GM19328 (cell line): ENCODE measurements around the gene RAB7A.
A peak's percentile ranks its signal among the peaks of the same experiment; 100 is the strongest.
"Not testable (repeated sequence)": the region's sequence is repeated elsewhere in the genome, so short reads cannot be mapped to it uniquely, and the experiment has no call there.

Experiments
- ATAC-seq: cut with Tn5 transposase; IDR thresholded peaks from one replicate; pipeline ENCODE4 v1.9.1; 2021; ENCODE audit warnings: mild to moderate bottlenecking, moderate library complexity; ENCODE audit not compliant: unreplicated experiment

RAB7A gene

DNA sequence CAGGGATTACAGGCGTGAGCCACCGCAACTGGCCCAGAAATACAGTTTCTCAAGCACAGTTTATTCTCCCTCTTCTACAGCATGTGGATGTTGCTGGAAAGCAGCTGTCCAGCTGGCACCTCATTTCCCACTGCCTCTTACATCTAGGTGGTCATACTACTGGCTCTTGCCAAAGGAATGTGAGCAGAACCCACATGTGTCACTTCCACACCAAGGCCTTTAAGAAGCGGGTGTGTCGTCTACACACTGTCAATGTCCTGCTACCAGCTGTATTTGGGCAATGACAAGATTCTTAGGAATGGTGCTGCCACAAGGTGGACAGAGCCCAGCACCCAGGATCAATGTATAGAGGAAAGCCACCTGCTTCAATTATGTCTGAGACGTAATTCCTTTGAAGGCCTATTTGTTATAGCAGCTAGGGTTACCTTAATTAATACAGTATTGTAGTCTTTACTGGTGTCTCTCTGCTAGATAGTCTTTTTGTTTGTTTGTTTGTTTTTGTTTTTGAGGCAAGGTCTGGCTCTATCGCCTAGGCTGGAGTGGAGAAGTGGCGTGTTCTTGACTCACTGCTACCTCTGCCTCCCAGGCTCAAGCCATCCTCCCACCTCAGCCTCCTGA lies 15.1 kb upstream of the RAB7A start:
- no peak for ATAC-seq

DNA sequence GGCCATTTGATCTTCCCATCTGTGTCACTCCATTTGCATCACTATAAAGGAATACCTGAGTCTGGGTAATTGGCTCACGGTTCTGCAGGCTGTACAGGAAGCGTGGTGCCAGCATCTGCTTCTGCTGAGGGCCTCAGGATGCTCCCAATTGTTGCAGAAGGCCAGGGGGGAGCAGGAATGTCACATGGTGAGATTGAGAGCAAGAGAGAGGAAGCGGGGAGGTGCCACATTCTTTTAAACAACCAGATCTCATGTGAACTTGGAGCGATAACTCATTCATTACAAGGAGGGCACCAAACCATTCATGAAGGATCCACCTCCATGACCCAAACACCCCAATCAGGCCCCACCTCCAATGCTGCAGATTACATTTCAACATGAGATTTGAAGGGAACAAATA lies 13.1 kb upstream of the RAB7A start:
- ATAC-seq = no peak

DNA sequence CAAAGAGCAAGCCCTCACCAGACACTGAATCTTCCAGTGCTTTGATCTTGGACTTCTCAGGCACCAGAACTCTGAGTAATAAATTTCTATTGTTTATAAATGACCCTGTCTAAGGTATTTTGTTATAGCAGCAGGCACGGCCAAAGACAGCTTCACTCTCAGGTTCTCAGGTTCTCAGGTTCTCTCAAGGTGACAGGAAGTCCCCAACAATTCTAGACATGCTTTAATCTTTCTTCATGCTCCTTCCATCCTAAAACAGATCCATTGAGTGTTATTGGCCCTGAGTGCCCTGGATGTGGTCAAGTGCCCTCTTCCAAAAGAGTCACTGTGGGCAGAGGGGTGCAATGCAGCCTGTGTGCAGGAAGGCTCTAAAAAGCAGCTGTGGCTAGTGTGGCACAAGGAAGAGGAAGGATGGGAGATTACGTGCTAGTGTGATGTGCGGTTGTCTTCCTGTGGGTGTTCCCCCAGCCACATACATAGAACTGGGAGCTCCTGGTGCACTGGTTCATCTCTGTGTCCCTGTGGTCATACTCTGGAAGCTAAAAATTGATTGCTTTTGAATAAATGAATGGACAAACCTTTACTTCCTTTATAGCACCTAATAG lies 11.0 kb upstream of the RAB7A start:
- ATAC-seq = no peak

DNA sequence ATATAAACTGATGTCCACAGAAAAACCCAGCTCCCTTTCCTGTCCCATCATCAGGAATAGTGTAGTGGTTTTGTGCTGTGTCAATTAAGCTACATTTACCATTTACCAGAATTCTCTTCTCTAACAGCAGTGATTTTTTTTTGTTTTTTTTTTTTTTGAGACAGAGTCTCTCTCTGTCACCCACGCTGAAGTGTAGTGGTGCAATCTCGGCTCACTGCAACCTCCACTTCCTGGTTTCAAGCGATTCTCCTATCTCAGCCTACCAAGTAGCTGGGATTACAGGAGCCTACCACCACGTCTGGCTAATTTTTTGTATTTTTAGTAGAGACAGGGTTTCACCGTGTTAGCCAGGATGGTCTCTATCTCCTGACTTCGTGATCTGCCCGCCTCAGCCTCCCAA lies 7.1 kb upstream of the RAB7A start:
- ATAC-seq = not testable (repeated sequence)

DNA sequence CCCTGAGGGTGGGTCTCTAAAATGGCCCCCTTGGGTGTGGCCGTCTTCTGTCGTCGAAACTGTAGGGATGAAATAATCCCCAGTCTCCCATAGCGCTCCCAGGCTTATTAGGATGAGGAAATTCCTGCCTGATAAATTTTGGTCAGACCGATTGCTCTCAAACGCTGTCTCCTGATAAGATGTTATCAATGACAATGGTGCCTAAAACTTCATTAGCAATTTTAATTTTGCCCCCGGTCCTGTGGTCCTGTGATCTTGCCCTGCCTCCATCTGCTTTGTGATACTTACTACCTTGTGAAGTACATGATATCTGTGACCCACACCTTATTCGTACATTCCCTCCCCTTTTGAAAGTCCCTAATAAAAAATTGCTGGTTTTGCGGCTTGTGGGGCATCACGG lies 5.1 kb upstream of the RAB7A start:
- no peak for ATAC-seq

DNA sequence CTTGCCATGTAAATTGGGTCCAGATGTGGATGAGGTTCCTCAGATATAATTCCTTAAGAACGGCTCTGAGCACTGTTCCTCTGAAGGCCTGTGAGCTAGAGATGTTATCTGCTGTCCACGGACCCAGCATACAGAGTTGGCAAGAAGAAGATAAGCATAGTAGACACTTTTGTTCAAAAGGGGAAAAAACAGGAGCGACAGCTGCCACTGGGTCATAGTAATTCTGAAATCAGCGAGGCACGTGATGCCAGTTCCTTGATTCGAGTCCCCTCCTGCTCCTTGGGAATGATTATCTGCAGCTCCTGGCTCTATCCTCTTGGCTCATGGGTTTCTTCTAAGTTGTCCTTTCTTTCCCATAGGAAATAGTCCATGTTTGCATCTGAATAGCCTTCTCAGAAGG lies 2.5 kb upstream of the RAB7A start:
- no peak for ATAC-seq

DNA sequence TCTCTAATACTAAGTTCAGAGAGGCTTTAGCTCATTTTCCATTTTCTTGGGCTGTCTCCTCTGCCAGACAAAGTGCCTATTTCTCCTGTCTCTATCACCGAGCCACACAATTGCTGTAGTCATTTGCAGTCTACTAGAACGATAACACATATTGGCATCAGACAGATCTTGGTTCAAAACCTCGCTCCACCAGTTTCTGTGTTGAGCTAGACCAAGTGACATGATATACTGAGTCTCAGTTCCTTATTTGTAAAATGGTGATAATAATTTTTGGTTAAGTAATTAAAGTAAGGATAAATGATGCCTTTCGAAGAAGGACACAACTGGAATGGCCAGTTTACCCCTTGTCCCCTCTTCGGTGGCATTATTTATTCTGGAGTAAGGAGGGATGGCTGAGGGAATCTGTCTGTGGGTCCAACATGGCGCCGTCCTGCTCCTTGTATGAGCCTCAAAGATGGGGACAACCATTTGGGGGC lies 398 bp upstream of the RAB7A start:
- ATAC-seq = peak; percentile 13

DNA sequence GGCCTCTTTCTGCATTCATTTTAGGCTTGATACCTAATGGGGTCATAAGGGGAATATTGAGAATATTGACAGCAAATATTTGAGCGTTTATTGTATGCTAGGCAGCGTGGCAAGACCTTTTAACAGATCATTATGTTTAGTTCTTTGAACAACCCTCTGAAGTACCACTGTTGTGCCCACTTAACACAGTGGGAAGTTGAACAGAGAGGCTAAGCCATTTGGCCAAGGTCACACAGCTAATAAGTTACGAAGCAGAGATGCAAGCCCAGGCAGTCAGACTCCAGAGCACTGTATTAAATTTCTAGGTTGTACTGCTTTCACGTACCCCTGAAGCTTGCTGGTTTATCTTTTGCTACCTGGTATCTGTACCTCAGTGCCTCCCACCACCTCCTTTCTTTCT lies 1.1 kb downstream of the RAB7A start:
- no peak for ATAC-seq

DNA sequence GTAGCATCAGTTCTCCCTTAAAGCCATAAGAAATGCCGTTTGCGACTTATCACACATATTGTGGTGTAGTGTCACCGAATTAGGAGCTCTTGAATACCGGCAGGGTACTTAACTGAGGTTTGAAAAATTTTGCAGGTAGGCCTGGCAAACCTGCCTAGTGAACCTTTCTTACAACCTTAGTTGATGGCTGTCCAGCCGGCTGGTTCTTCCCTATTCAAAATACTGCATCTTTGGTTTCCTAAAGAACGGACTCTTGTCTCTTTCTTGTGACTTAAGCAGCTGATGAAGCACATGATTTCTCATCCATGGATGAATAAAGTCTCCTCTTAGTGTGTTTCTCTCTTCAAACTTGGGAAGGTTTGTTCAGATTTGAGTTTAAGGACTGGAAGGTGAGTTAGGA lies 1.5 kb downstream of the RAB7A start:
- ATAC-seq = no peak

DNA sequence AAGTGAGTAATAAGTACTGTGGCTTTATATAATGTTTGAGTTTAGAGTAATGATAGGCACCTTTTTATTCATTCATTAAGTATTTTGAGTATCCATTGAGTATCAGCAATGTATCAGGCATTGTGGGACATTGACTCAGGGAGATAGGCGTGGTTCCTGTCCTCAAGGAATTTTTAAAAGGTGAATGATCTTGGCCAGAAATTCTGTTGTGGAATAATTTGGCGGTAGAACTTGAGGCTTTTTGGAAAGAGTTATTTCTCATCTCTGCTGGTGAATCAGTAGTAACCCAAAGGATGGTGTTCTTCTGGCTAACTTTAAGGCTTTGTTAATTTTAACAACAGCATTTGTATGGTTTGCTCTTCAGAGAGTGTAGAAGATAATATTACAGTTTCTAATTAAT lies 2.0 kb downstream of the RAB7A start:
- ATAC-seq = no peak

DNA sequence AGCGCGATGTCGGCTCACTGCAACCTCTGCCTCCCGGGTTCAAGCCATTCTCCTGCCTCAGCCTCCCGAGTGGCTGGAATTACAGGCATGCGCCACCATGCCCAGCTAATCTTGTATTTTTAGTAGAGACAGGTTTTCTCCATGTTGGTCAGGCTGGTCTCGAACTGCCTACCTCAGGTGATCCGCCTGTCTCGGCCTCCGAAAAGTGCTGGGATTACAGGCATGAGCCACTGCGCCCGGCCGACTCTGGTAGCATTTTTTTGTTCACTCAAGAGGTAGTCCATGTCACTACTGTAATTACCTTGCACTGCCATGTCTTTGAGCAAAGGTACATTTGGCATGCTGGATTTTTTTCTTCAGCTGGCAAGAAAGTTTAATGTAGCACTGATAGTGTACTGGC lies 2.5 kb downstream of the RAB7A start:
- not testable (repeated sequence) for ATAC-seq

DNA sequence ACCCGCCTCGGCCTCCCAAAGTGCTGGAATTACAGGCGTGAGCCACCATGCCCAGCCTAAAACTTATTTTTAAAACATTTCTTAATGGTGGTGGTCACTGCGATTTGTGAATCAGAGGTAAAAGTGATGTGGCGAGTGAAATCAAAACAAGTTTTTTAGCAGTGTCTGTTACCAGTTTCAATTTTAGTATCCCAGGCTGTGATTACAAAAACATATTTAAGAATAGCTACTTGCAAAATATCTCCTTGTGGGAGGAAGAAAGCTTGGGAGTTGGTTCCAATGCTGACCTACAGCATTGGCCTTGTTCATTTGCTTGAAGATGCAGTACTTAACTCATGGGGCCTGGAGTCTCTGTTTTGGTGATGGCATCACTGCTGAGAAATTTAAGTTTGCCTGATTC lies 4.5 kb downstream of the RAB7A start:
- ATAC-seq = no peak

DNA sequence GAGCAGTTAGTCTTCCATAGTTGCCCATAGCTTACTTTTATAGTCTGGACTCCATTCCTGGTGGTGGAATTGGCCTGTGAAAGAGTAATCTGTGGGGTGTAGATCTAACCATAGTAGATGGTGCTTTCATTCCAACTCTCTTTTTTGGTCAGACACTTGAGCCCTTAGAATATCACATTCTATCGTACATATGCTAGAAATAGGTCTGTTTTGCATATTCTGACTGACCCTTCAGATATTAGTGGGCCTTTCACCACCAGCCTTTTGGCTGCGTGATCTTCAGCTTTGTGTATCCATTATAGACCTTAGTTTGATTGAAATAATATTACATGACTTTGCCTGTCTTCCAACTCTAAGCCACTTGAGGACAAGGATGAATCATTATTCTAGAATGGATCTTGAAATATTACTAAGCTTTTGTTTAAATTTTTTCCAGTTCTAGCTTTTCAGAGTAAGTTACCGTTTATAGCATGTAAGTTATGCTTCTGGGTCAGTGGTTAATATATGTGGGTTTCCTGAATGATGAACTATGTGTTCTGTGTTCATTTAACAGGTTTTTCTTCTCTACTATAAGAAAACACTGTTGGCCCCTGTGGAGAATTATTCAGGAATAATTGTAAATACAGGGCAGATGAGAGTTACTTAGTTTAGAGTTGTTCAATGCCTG lies 8.7 kb downstream of the RAB7A start:
- ATAC-seq = no peak

DNA sequence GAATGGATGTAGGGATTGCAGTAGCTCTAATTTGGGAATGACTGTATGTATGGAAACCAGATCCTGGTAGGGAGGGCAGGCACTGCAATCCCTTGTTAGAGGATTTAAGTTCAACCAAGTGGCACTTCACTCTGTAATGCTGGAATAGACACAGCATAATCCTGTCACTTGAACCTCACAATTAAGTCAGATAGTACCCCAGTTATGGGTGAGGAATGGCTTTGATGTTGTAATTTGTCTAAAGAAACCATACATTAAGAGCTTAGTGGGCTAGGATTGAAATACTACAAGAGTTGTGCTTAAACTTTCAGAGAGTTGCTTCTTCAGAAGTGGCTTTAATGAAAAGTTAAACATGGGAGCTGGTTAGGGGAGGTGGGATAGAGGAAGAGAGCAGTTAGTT lies 9.3 kb downstream of the RAB7A start:
- no peak for ATAC-seq

DNA sequence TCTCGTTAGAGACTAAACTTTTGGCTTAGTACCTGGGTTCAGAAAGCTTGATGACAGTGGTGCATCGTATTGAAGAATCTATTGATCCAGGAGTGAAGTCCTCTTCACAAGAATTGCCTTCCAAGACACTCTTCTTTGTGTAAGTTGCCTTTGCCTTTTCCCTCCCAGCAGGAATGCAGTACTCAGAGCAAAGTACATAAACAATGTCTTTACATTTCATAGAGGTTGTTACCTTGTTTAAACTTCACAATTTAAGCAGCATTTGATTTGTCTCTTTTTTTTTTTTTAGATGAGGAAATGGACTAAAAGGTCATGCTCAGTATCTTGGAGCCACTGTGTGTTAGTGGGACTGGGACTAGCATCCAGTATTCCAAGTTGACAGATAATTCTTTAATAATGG lies 9.9 kb downstream of the RAB7A start:
- no peak for ATAC-seq

DNA sequence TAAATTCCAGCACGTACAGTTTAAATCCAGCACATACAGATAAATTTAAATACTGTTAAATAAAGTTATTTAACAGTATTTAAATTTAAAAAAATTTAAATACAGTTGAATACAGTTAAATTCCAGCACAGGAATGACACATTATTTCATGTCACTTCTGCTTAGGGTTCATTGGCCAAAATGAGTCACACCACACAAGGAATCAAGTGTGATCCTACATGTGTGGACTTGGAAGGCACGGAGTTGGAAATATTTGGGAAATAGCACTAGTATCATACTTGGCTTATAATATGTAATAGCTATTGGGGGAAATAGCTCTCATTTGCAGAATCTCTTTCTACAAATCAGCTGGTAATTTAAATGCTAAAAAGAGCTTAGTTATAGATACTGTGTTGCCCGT lies 10.6 kb downstream of the RAB7A start:
- ATAC-seq = no peak

DNA sequence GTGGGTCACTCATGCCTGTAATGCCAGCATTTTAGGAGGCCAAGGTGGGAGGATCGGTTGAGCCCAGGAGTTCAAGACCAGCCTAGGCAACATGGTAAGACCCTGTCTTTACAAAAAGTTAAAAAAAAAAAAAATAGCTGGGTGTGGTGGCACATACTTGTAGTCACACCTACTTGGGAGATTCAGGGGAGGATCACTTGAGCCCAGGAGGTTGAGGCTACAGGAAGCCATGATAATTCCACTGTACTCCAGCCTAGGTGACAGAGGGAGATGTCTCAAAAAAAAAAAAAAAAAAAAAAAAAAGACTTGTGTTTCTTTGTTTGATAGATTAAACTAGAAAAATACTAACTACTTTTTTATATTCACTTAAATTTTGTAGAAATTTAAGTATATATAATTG lies 14.6 kb downstream of the RAB7A start:
- no peak for ATAC-seq

DNA sequence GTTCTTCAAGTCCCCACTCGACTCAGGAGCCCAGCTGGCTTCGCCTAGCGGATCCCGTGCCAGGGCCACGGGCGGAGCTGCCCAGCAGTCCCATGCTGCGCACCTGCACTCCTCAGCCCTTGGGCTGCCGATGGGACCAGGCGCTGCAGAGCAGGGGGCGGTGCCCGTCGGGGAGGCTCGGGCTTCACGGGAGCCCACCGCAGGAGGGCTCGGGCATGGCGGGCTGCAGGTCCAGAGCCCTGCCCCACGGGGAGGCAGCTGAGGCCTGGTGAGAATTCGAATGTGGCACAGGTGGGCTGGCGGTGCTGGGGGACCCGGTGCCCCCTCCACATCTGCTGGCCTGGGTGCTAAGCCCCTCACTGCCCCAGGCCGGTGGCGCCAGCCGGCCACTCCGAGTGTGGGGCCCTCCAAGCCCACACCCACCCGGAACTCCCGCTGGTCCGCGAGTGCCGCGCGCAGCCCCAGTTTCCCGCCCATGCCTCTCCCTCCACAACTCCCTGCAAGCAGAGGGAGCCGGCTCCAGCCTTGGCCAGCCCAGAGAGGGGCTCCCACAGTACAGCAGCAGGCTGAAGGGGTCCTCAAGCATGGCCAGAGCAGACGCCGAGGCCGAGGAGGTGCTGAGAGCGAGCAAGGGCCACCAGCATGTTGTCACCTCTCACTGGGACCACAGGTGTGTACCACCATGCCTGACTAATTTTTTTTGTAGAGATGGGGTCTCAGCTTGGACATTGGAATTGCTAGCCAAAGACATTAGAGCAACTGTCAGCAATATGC lies 17.0 kb downstream of the RAB7A start:
- ATAC-seq = no peak

DNA sequence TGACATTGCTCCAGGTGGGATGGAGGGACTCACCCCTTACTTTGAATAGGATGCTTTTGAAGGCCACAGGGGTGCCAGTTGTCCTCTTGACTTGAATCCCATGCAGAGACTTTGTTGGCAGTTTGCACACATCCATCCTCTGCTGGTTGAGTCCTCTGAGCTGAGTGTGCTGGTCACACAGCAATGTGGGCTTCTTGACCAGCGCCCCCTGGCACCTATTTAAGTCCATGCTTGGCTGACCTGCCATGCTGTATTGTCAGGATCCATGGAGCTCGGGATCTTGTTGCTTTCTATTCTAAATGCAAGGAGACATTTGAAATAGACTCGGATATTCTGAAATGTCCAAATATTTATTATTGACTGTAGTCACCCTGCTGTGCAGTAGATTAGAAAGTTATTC lies 19.8 kb downstream of the RAB7A start:
- ATAC-seq = no peak

DNA sequence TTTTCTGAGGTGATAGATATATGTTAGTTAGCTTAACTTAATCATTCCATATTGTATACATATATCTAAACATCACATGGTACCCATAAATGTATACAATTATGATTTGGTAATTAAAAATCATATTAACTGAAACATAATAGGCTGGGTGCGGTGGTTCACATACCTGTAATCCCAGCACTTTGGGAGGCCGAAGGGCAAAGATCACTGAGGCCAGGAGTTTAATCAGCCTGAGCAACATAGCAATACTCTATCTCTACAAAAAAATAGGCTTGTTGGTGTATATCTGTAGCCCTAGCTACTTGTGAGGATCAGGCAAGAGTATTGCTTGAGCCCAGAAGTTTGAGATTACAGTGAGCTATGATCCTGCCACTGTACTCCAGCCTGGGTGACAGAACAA lies 20.9 kb downstream of the RAB7A start:
- ATAC-seq = no peak

DNA sequence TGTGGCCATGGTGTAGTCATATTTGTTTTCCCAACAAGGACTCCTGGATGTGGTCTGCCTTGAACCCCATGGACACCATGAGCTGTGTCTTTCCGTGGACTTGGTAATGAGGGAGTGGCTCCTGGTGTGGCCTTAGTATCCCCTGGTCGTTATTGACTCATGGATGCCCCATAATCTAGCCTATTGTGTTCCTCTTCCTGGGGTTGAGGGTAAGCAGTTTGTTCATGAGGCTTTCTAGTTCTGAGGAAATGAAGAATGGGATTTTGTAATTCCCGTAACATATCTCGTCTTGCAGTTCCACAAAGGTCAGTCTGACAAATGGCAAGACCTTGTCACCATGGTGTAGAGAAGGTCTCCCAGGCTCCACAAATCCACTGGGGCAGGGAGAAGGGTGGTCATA lies 22.6 kb downstream of the RAB7A start:
- no peak for ATAC-seq

DNA sequence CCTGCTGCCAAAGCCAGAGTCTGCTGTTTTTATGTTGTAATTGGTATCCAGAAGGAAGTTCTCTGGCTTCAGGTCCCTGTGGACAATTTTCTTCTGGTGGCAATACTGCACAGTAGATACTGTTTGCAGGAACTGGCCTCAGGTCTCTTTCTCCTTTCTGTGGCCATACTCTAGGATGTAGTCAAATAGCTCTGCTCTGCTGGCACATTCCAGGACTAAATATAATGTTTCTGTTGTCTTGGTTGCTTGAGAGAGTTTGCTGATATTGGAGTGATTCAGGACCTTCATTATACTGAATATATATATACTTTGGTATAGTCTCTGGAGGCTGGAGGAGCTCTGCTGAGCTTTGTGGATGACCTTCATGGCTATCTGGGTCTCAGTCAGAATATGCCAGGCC lies 23.1 kb downstream of the RAB7A start:
- no peak for ATAC-seq
